GM13976 (cell line): Measurements from ENCODE around the gene FNIP2.

ENCODE experiments used
- DNase-seq: peaks from one replicate; pipeline ENCODE4 v3.0.0; 2012; ENCODE audit warnings: low spot score
- in situ Hi-C: fragments of 300-500 bp; cut with MboI; formaldehyde crosslinking; loops from one replicate; pipeline ENCODE4 v1.12.0; 2022; ENCODE audit warnings: low sequenced_read_pairs, mixed read lengths, inconsistent platforms; ENCODE audit not compliant: unreplicated experiment
- TF ChIP-seq, protein P1 (sequence below): IDR thresholded peaks from 2 replicates; pipeline ENCODE4 v1.5.1; 2012; ENCODE audit warnings: borderline replicate concordance, mild to moderate bottlenecking; ENCODE audit not compliant: insufficient read depth; ENCODE audit errors: extremely low read depth, missing control alignments, control extremely low read depth

The FNIP2 gene

DNA sequence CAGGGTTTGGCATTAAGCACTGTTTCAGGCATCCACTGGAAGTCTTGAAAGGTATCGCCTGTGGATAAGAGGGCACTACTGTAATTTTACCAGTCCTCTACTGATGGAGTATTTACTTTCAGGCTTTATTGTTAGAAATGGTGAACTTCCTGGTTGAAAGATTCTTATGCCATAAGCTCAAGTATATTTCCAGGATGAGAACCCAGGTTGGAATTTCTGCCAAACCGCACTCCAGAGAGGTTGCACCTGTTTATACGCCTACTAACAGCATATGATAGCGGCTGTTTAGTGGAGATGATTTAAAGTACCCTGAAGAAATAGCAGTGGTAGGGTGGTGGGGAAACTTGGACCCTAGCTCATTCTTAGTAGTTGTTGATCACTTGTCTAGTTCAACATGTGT lies 9.9 kb downstream of the FNIP2 start:
- TF ChIP-seq, protein P1, sequence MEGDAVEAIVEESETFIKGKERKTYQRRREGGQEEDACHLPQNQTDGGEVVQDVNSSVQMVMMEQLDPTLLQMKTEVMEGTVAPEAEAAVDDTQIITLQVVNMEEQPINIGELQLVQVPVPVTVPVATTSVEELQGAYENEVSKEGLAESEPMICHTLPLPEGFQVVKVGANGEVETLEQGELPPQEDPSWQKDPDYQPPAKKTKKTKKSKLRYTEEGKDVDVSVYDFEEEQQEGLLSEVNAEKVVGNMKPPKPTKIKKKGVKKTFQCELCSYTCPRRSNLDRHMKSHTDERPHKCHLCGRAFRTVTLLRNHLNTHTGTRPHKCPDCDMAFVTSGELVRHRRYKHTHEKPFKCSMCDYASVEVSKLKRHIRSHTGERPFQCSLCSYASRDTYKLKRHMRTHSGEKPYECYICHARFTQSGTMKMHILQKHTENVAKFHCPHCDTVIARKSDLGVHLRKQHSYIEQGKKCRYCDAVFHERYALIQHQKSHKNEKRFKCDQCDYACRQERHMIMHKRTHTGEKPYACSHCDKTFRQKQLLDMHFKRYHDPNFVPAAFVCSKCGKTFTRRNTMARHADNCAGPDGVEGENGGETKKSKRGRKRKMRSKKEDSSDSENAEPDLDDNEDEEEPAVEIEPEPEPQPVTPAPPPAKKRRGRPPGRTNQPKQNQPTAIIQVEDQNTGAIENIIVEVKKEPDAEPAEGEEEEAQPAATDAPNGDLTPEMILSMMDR = no peak
- in situ Hi-C loops = no loop called here
- no peak for DNase-seq

DNA sequence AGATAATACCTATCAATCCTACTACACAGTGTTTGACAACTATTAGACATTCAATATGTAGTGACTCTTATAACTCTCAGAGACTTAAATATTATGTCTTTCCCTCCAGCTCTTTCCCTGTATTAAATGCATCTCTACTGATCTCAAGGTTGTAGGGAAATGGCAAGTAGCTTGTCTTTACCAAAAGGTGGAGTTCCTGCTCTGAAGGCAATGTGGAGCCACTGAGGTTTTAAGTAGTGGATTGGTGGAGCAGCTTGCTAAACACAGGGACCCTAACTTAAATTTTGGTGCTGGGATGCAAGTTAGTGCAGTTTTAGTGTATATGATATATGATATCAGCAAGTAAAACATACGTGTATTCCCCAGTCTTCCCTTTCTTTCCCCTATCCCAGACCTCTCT lies 13.1 kb downstream of the FNIP2 start:
- TF ChIP-seq, protein P1 = no peak
- no peak for DNase-seq
- in situ Hi-C loops = no loop called here

DNA sequence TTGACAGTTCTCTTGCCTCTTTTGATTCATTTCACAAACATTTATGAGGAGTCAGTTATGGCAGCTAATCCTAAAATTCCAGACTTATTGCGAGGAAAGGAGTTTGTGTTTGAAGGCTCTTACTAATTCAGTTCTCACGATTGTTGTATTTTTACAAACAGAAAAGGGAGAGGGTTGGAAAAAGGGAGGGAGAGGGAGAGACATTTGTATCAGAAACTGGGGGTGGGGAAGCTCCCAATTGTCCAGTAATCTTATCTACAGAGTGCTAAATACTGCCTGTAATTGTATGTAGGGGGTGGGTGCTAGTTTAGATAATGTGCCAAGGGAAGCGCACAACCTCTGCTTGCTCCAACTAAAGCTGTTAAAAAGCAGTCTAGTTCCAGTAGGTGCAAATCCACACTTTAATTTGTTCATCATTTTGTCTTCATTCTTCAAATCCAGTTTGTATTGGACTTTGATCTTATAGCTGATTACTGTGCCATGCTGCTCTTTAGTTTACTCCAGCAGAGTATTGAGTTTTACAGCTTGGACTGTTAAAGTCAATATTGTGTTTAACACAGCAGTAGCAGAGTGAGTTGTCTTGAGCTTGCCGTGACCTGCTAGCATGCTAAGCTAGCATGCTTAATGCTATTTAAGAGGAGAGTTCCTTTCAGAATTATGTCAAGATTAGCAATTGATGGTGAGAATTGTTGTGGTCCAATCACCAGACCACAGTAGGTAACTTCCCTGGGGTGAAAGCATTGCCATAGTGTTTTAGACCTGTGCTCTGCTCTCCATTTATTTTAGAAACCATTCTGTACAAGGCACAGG lies 13.9 kb downstream of the FNIP2 start:
- in situ Hi-C loops = no loop called here
- TF ChIP-seq, protein P1 = no peak
- DNase-seq = no peak

DNA sequence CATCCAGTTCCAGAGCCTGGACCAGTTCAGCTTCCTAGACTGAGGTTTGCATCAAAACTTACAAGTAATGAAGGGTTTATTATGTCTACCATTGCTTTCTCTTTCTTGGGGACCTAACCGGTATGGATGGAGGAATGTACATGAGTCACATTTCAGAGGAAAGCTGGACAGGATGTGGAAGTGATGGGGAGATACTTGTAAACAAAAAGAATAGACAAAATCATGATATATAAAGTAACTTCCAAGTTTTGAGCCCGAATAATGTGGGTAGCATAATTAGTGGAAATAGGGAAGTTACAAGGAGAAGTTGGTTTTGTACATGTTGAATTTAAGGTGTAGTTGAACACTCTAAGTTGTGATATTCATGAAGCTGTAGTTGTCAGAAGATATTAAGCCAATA lies 15.0 kb downstream of the FNIP2 start:
- DNase-seq = no peak
- in situ Hi-C loops = no loop called here
- TF ChIP-seq, protein P1 = no peak

DNA sequence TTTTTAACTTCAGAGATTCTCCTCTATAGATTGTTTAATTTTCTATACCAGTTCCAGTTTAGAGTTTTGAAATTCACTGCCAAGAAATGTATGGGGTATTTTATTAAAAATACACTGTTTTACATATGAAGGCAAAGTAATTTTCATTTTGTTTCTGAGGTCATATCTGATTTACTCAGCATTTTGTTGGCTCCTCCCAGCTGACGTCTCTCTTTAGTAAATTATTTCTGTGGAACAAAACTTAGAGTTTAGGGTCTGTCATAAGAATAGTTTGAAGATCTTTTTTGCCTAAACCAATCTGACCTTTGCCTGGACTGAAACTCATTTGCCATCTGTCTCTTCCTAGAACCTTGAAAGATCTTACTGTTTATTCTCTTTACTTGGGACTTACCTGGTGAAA lies 16.9 kb downstream of the FNIP2 start:
- in situ Hi-C loops = no loop called here
- TF ChIP-seq, protein P1 = no peak
- DNase-seq = no peak

DNA sequence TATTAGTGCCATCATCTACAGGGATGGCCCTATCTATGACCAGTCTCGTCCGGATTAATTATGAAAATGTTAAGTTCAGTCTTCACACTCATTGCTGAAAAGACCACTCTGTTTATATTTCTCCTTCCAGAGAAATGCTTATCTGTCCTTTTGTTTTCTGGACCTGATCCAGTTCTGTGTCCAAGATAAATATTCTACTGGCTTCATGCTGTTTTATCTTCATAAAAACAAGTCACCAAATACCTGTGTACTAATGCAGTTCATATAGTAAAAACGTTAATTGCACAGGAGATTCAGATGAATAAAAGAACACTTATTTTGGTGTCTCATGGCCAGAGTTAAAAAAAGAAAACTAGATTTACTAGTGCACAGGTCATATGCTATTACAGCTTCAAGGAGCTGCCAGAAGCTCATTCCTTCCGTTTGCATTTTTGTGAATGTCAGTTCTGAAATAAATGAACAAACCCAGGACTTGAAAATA lies 17.3 kb downstream of the FNIP2 start:
- in situ Hi-C loops = no loop called here
- DNase-seq = no peak
- TF ChIP-seq, protein P1 = no peak
